HepG2 (cell line): ENCODE measurements around the gene CDH1. TPM values are rescaled to one million over a fixed set of nuclear protein-coding genes. Genes with fewer than 3 reads are reported as not detected.

ENCODE experiments used
- ATAC-seq: fragments of 200-7000 bp; cut with Tn5 transposase; 3 replicates; pipeline ENCODE4 v1.9.1; 2020; ENCODE audit warnings: mild to moderate bottlenecking, moderate library complexity
- BruUV-seq: library from RNA; stranded (reverse); fragments of 400-500 nt; replicated peaks from 2 replicates; lab custom pipeline; 2021; lab: Mats Ljungman, UMichigan
- CTCF ChIA-PET: fragments of 300-600 bp; formaldehyde crosslinking; extraction: SDS; loops from one replicate; lab custom pipeline; 2021; ENCODE audit warnings: low total read pairs, inconsistent platforms, low intra/inter-chr PET ratio; lab: Yijun Ruan, JAX
- POLR2A ChIA-PET: fragments of 350-600 bp; sonication (Branson Sonifier 250); formaldehyde crosslinking; loops from one replicate; lab custom pipeline; 2020; ENCODE audit warnings: antibody characterized with exemption, inconsistent platforms; lab: Yijun Ruan, JAX
- DNase-seq: peaks from one replicate; pipeline ENCODE4 v3.0.0-alpha.2; 2015; ENCODE audit warnings: low spot score
- FAIRE-seq: peaks from 3 replicates; lab custom pipeline; 2011; peaks lifted over from hg19 to GRCh38; lab: Jason Lieb, UNC
- H2AFZ ChIP-seq: one replicate; pipeline ENCODE4 v1.6.1; 2011; ENCODE audit warnings: low read length, inconsistent platforms
- H3K27ac ChIP-seq: fragments of 300-600 bp; 3 replicates; pipeline ENCODE4 v1.8.0; 2011; ENCODE audit warnings: mixed run types, mild to moderate bottlenecking, mixed read lengths, low read length, inconsistent platforms; ENCODE audit not compliant: insufficient read depth; ENCODE audit errors: extremely low read length
- H3K27me3 ChIP-seq, 2 experiments: fragments of 200-600 bp in 1 of 2; 2 replicates in 1 of 2; 3 replicates in 1 of 2; pipeline versions ENCODE4 v1.6.0 to v1.8.0; 2011; ENCODE audit warnings: low read length in 2 of 2, mild to moderate bottlenecking in 2 of 2, moderate library complexity in 2 of 2, inconsistent platforms in 1 of 2; ENCODE audit not compliant: insufficient read depth in 2 of 2, control insufficient read depth in 1 of 2
- H3K36me3 ChIP-seq, 2 experiments: fragments of 200-600 bp in 1 of 2; replicated peaks in 1 of 2; 2 replicates in 1 of 2; 3 replicates in 1 of 2; pipeline versions ENCODE4 v1.5.1 to v1.8.0; 2011; ENCODE audit warnings: low read length in 2 of 2, inconsistent platforms in 1 of 2; ENCODE audit not compliant: insufficient read depth in 2 of 2, control insufficient read depth in 1 of 2
- H3K4me1 ChIP-seq: 2 replicates; pipeline ENCODE4 v1.5.1; 2012; ENCODE audit warnings: low read length, inconsistent platforms; ENCODE audit not compliant: insufficient read depth
- H3K4me2 ChIP-seq: 2 replicates; pipeline ENCODE4 v1.6.0; 2011; ENCODE audit warnings: low read depth, low read length, inconsistent platforms
- H3K4me3 ChIP-seq, 3 experiments: fragments of 200-600 bp in 1 of 3; sonication (generic), shearing (Covaris generic) in 1 of 3; replicated peaks in 1 of 3; 2 replicates each; pipeline ENCODE4 v1.5.1; 2011 to 2016; ENCODE audit warnings: low read length in 3 of 3, inconsistent platforms in 2 of 3, low read depth in 2 of 3, mild to moderate bottlenecking in 2 of 3, control low read depth in 1 of 3, mixed read lengths in 1 of 3; ENCODE audit not compliant: insufficient read depth in 1 of 3
- H3K79me2 ChIP-seq: one replicate; pipeline ENCODE4 v1.6.1; 2011; ENCODE audit warnings: low read length, inconsistent platforms; ENCODE audit not compliant: insufficient read depth
- H3K9ac ChIP-seq: 2 replicates; pipeline ENCODE4 v1.6.0; 2011; ENCODE audit warnings: mild to moderate bottlenecking, low read depth, low read length, inconsistent platforms; ENCODE audit not compliant: insufficient read depth
- H3K9me3 ChIP-seq: 2 replicates; pipeline ENCODE4 v1.5.1; 2012; ENCODE audit warnings: mild to moderate bottlenecking, low read length
- H4K20me1 ChIP-seq: 2 replicates; pipeline ENCODE4 v1.6.0; 2011; ENCODE audit warnings: inconsistent platforms, mild to moderate bottlenecking, low read length, moderate library complexity; ENCODE audit not compliant: insufficient read depth
- CERS6 ChIP-seq: sonication (generic); formaldehyde crosslinking; IDR thresholded peaks from 2 replicates; pipeline ENCODE4 v1.5.0; 2020; ENCODE audit warnings: missing genetic modification reagents
- MAZ ChIP-seq, 2 experiments: sonication (generic) in 1 of 2; formaldehyde crosslinking in 1 of 2; IDR thresholded peaks; 2 replicates each; pipeline versions ENCODE4 v1.5.0 to v1.6.1; 2012 to 2020; ENCODE audit warnings: low read depth in 2 of 2, mild to moderate bottlenecking in 2 of 2, borderline replicate concordance in 1 of 2, improper control_type of control experiment in 1 of 2, low read length in 1 of 2, missing genetic modification reagents in 1 of 2, moderate library complexity in 1 of 2
- NFYB ChIP-seq: sonication (generic); formaldehyde crosslinking; IDR thresholded peaks from 2 replicates; pipeline ENCODE4 v1.4.0; 2020; ENCODE audit warnings: missing genetic modification reagents
- NR2F2 ChIP-seq: IDR thresholded peaks from 2 replicates; pipeline ENCODE4 v1.6.1; 2012; ENCODE audit warnings: low read depth, inconsistent platforms, borderline replicate concordance
- PRDM15 ChIP-seq: sonication (generic); formaldehyde crosslinking; IDR thresholded peaks from 2 replicates; pipeline ENCODE4 v1.4.0; 2020; ENCODE audit warnings: missing genetic modification reagents
- SKI ChIP-seq: fragments of 450-650 bp; IDR thresholded peaks from one replicate; pipeline ENCODE4 v1.6.1; 2018; ENCODE audit warnings: mild to moderate bottlenecking; ENCODE audit not compliant: partially characterized antibody
- ZFP1 ChIP-seq: IDR thresholded peaks from 2 replicates; pipeline ENCODE4 v1.6.1; 2016
- ZFX ChIP-seq: sonication (generic); formaldehyde crosslinking; IDR thresholded peaks from 2 replicates; pipeline ENCODE4 v1.4.0; 2020; ENCODE audit warnings: mild to moderate bottlenecking, low read depth, missing genetic modification reagents, moderate library complexity
- ZNF777 ChIP-seq: sonication (generic); formaldehyde crosslinking; IDR thresholded peaks from 2 replicates; pipeline ENCODE4 v1.4.0; 2020; ENCODE audit warnings: missing genetic modification reagents
- ZSCAN20 ChIP-seq: sonication (generic); formaldehyde crosslinking; IDR thresholded peaks from 2 replicates; pipeline ENCODE4 v1.4.0; 2020; ENCODE audit warnings: missing genetic modification reagents, mild to moderate bottlenecking, borderline replicate concordance
- WGBS: methylation state at CpG from one replicate; pipeline ENCODE4 v1.1.6; 2017; ENCODE audit warnings: low lambda C conversion rate; 5-methylcytosine and 5-hydroxymethylcytosine counted together
- in situ Hi-C: cut with HindIII; loops from 2 replicates; pipeline ENCODE4 v1.10.0; 2017; ENCODE audit warnings: low pct_unique_long_range_greater_than_20kb; ENCODE audit not compliant: extremely low pct_ligation_motif_present
- intact Hi-C: fragments of 100-400 bp; cut with micrococcal nuclease; formaldehyde crosslinking; loops from one replicate; pipeline ENCODE4 v1.10.0; 2022; ENCODE audit not compliant: unreplicated experiment
- polyA plus RNA-seq, 8 experiments: library from polyadenylated mRNA; depleted of rRNA in 3 of 8; stranded (reverse) in 7 of 8; unstranded in 1 of 8; fragments of >200 nt; fragmentation: Illumina TruSeq in 4 of 8; extraction: Trizol in 4 of 8; gene quantifications; 2 replicates each; pipeline versions ENCODE4 v1.2.1 to v1.2.3, GENCODE V29; 2011 to 2016; ENCODE audit warnings: low read depth in 4 of 8, missing spikeins in 1 of 8, mixed read lengths in 1 of 8; ENCODE audit not compliant: insufficient read depth in 1 of 8
- total RNA-seq, 5 experiments: library from RNA; depleted of rRNA; stranded (reverse); fragments of >200 nt; fragmentation: Illumina TruSeq; extraction: Trizol; gene quantifications; 2 replicates each; pipeline ENCODE4 v1.2.3, GENCODE V29; 2016; ENCODE audit warnings: low read depth in 1 of 5

Gene CDH1
- total and polyA plus RNA-seq, 2 of the 13 experiments (the other 11 are each of a cell fraction or from before 2014, with no cell fraction given) = 0.95 to 9.8 TPM

GRCh38 chr16:68814516-68814915 lies 77.4 kb downstream of the CDH1 start:
- in situ Hi-C loops = no loop called here
- intact Hi-C loops = no loop called here
- BruUV-seq = no TSS peak
- ATAC-seq (no peak), DNase-seq (no peak), FAIRE-seq (no peak)
- Histone ChIP-seq H3K27ac (no peak overlapping the region), H3K4me3 (no peak overlapping the region), H3K9me3 (no peaks in the 10 kb centered on the region), H3K79me2 (no peaks in the 10 kb centered on the region), H3K36me3 (no peaks in the 10 kb centered on the region), H3K9ac (no peak overlapping the region), H3K27me3 (no peaks in the 10 kb centered on the region), H3K4me1 (no peaks in the 10 kb centered on the region), H4K20me1 (no peaks in the 10 kb centered on the region), H3K4me2 (no peak overlapping the region), H2AFZ (no peak overlapping the region)
- WGBS = 97% methylated on average over 3 of the region's 3 CpGs
- no peak for TF ChIP-seq MAZ (IDR thresholded peaks at IDR 0.05; ENCODE audit: borderline replicate concordance, low read depth, low read length)
- TF ChIP-seq MAZ (CRISPR knock-in tag; IDR thresholded peaks at IDR 0.05; ENCODE audit: low read depth) = no peak
- no peak for TF ChIP-seq PRDM15 (CRISPR knock-in tag)
- TF ChIP-seq ZFP1 (CRISPR knock-in tag) = no peak
- TF ChIP-seq NFYB (CRISPR knock-in tag) = no peak
- no peak for TF ChIP-seq ZNF777 (CRISPR knock-in tag)
- no peak for TF ChIP-seq SKI
- TF ChIP-seq ZSCAN20 (CRISPR knock-in tag) = no peak
- TF ChIP-seq CERS6 (CRISPR knock-in tag) = no peak
- TF ChIP-seq ZFX (CRISPR knock-in tag) = no peak
- TF ChIP-seq NR2F2 = no peak
- POLR2A ChIA-PET = no interaction called here
- CTCF ChIA-PET = no interaction called here
